IPS-15b (cell line): ENCODE data around the gene GRID1.

Source experiments
- H3K27me3 ChIP-seq: one replicate; pipeline ENCODE4 v1.6.1; 2013; ENCODE audit warnings: low read length; ENCODE audit not compliant: control insufficient read depth, insufficient read depth
- H3K36me3 ChIP-seq: one replicate; pipeline ENCODE4 v1.6.1; 2013; ENCODE audit warnings: low read length; ENCODE audit not compliant: control insufficient read depth, insufficient read depth
- H3K4me1 ChIP-seq: one replicate; pipeline ENCODE4 v1.6.1; 2013; ENCODE audit warnings: mild to moderate bottlenecking, low read length; ENCODE audit not compliant: control insufficient read depth, insufficient read depth
- H3K4me3 ChIP-seq: one replicate; pipeline ENCODE4 v1.5.1; 2013; ENCODE audit warnings: low read depth, low read length
- H3K9ac ChIP-seq: one replicate; pipeline ENCODE4 v1.6.1; 2013; ENCODE audit warnings: low read depth, mild to moderate bottlenecking, low read length
- H3K9me3 ChIP-seq: one replicate; pipeline ENCODE4 v1.6.1; 2013; ENCODE audit warnings: mild to moderate bottlenecking, low read length; ENCODE audit not compliant: control insufficient read depth, insufficient read depth

The GRID1 gene

DNA sequence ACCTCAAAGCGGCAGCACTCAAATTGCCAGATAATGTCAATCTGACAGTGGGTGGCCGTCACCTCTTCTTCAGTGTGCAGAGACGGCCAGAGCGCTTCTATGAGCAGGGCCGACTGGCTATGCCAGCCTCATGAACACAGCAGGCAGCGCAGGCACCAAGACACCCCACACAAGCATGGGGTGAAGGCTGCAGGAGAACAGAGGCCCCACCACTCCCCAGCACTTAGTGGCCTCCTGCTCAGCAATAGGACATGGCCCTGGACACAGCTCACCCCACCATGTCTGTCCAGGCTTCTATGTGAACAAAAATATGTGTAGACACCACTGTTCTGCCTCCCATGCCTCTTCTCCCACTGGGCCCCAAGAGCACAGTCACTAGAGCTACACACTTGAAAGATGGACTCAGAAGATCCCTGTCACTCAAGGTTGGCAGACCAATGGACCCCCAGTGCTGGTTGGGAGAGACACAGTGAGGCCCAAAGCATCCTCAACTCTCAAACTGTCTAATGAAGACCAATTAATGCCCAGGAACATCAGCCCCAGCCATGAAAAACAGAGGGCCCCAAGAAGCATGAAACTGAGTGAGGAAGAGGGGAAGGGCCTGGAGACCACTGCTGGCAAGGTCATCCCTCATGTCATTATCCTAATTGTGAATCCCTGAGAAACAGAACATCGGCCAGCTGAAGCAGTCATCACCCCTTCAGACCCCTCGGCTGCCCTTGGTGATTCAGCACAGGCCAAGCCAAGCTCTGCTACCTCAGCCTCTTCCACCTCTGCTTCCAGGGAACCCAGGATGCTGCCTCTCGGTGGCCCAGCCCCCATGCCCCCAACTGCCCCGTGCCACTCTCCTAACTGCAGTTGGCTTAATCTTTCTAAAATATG is 77.7 kb downstream of the GRID1 start:
- Histone ChIP-seq H3K9ac (no peak overlapping the region), H3K36me3 (no peaks in the 10 kb centered on the region), H3K9me3 (no peaks in the 10 kb centered on the region), H3K4me3 (no peak overlapping the region), H3K27me3 (no peaks in the 10 kb centered on the region), H3K4me1 (peaks cover 3% of the 10 kb centered on the region)

DNA sequence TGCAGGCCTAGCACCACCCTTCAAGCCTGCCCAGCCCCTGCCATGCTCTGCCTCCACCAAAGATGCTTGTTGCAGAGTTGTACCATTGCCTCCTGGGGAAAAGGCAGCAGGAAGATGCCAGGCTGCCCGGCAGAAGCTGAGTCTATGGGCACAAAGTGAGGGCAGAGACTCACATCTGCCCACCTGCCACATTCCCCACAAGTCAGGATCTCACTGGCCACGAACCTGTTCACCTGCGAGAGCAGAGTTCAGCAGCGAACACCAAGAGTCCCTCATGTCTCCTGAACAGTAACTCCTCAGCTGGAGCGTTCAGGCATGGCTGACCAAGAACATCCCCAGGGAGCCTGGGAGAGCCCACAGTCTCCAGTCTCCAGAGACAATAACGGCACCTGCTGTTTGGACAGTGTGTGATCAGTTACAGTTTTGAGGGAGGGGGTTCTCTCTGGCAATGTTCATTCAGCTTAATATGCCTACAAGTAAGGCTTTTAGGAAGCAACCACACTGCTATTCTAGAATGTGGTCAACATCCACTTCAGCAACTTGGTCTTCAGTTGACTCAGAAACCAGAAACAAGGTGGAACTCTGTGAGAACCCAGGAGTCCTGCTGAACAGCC is 78.5 kb downstream of the GRID1 start:
- H3K27me3 ChIP-seq: no peaks in the 10 kb centered on the region
- H3K36me3 ChIP-seq: no peaks in the 10 kb centered on the region
- no peak overlapping the region for H3K9ac ChIP-seq
- H3K4me1 ChIP-seq: peaks cover 3% of the 10 kb centered on the region
- no peaks in the 10 kb centered on the region for H3K9me3 ChIP-seq
- H3K4me3 ChIP-seq: no peak overlapping the region

DNA sequence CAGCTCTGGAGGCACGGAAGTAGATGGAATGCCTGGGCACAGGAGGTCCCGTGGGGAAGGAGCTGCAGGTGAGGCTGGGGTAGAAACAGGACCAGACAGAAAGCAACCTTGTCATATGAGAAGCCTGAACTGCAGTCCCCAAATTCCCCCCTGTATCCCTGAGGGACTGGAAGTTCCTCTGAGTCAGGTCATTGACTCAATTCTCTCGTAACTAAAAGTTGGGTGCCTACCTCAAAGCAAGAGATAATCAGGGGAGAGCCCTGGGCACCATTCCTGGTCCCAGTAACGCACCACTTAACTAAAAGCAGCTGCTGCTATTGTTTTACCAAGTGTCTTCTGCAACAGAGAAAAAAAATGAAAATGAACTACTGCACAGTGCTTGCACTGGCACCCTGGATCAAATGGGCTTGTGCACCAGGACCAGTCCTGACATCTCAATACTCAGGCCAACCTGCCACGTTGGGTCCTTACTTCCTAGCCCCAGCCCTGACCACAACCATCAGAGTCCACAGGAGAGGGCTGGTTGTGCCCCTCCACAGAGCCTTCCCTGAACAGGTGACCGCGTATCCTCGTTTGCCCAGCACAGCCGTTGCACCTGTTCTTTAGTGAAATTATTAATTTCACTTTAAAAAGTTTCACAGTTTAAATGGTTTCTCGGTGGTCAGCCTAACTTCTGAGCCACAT is 79.3 kb downstream of the GRID1 start:
- Histone ChIP-seq H3K9ac (no peak overlapping the region), H3K36me3 (no peaks in the 10 kb centered on the region), H3K27me3 (no peaks in the 10 kb centered on the region), H3K4me1 (peaks cover under 1% of the 10 kb centered on the region), H3K4me3 (no peak overlapping the region), H3K9me3 (no peaks in the 10 kb centered on the region)

DNA sequence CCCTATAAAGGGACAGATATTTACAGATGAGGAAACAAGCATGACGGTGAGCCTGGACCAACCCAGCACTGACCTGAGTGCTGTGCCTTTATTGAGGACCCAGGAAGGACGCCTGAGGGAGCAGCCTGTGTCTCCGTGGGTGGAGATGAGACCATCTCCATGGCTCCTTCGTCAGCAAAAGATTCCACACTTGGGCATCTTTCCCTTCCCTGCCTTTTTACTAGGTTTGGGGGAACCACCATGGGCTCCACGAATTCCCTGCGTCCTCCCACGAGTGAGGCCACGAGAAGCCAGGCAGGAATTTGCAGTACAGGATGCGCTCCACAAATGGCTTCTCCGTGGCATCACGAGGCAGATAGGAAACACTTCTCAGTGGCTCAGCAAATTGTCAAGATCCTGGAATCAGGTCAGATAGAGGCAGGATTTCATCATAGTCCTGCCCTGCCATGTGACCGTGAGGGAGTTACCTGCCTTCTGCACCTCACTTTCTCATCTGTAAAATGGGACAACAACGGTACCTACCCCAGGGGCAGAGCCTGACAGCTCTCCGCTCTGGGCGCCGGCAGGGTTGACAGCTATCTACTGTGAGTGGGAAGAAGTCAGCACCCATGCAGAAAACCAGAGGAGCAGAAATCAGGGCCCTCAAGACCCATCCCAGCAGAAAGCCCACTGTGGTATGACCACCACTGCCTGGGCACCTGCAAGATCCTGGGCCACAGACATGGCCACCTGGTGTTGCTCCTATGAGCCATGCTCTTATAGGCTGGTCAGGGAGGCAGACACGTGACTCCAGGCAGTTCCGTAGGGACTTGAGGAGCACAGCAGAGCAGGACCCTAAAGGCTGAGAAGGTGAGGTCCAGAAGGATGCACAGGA is 80.1 kb downstream of the GRID1 start:
- Histone ChIP-seq H3K4me3 (no peak overlapping the region), H3K36me3 (no peaks in the 10 kb centered on the region), H3K27me3 (no peaks in the 10 kb centered on the region), H3K9ac (no peak overlapping the region), H3K4me1 (no peaks in the 10 kb centered on the region), H3K9me3 (no peaks in the 10 kb centered on the region)

DNA sequence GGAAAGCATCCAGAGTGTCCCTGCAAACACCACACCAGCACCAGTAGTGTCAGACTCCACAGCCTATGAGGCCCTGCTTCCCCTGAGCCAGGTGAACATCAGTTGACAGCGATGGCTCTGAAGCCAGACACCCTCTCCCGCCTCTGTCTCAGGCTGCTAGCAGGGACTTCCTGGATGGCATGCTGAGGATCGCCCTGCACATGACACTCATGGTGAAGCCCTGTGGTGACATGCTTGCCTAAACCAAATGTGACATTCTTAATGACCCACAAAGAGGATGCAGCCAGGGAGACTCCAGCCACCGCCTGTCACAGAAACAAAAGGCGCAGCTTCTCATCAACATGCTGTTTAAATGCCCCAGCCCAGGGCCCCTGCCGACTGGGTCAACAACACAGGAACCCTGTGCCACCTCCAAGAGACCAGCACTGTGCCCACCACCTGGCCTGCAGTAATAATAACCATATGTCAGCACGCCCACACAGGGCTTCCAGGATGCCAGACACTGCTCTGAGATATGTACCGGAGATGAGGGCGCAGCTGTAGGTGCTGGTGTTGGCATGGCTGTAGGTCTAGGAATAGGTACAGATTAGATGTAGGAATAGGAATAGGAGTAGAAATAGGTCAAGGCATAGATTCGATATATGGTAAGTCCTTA is 81.3 kb downstream of the GRID1 start:
- H3K9me3 ChIP-seq: no peaks in the 10 kb centered on the region
- H3K36me3 ChIP-seq: no peaks in the 10 kb centered on the region
- no peak overlapping the region for H3K4me3 ChIP-seq
- H3K4me1 ChIP-seq: no peaks in the 10 kb centered on the region
- H3K27me3 ChIP-seq: no peaks in the 10 kb centered on the region
- H3K9ac ChIP-seq: no peak overlapping the region

DNA sequence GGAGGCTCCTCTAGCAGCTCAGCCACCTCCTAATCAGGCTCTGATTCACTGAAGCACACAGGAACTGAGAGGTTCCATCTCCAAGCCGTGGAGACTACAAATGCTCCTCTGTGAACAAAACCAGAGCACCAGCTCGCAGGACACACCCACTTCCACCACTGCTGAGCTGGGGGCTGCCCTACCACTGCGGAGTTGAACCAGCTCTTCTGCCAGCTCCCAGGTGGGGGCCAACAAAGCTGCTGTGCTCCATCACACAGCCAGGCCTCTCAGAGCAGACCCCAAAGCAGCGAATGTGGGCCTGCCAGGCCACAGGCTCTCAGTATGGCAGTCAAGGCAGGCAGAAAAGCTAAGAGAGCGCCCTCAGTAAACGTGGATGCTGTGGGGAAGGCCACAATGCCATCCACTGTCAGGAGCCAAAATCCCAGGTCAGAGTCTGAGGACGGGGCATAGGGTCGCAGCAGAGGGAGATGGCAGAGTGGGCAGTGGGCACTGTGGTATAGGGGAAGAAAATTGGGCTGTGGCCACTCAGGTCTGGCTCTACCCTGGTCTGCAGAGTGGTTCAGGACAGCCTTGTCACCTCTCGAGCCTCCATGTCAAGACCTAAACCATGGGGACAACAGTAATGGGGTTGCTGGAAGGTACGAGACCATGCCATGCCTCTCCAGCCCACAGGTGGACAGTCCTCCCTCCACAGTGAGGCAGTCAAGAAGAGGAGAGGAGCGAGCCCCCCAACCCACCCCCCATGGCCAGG is 82.1 kb downstream of the GRID1 start:
- Histone ChIP-seq H3K4me3 (no peak overlapping the region), H3K9me3 (no peaks in the 10 kb centered on the region), H3K27me3 (no peaks in the 10 kb centered on the region), H3K9ac (no peak overlapping the region), H3K36me3 (no peaks in the 10 kb centered on the region), H3K4me1 (no peaks in the 10 kb centered on the region)

DNA sequence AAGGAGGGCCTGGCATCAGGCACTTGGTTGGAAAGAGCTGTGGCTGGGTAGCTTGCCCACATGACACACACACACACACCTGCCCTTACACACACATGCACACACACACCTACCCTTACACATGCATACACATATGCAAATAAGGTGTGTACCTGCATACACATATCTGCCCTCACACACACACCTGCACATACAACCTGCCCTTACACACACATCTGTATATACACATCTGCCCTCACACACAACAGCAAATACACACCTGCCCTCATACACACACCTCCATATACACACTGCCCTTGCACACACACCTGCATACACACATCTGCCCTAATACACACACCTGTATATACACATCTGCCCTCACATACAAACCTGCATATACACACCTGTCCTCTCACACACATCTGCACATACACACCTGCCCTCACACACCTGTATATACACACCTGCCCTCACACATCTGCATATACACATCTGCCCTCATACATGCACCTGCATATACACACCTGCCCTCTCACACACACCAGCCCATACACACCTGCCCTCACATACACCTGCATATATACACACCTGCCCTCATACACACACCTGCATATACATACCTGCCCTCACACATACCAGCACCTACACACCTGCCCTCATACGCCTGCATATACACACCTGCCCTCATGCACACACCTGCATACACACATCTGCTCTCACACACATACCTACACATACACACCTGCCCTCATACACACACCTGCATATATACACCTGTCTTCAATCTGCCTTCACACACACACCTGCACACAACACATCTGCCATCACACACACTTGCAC is 82.9 kb downstream of the GRID1 start:
- no peak overlapping the region for H3K9ac ChIP-seq
- H3K4me3 ChIP-seq: no peak overlapping the region
- no peaks in the 10 kb centered on the region for H3K4me1 ChIP-seq
- no peaks in the 10 kb centered on the region for H3K27me3 ChIP-seq
- no peaks in the 10 kb centered on the region for H3K9me3 ChIP-seq
- no peaks in the 10 kb centered on the region for H3K36me3 ChIP-seq

DNA sequence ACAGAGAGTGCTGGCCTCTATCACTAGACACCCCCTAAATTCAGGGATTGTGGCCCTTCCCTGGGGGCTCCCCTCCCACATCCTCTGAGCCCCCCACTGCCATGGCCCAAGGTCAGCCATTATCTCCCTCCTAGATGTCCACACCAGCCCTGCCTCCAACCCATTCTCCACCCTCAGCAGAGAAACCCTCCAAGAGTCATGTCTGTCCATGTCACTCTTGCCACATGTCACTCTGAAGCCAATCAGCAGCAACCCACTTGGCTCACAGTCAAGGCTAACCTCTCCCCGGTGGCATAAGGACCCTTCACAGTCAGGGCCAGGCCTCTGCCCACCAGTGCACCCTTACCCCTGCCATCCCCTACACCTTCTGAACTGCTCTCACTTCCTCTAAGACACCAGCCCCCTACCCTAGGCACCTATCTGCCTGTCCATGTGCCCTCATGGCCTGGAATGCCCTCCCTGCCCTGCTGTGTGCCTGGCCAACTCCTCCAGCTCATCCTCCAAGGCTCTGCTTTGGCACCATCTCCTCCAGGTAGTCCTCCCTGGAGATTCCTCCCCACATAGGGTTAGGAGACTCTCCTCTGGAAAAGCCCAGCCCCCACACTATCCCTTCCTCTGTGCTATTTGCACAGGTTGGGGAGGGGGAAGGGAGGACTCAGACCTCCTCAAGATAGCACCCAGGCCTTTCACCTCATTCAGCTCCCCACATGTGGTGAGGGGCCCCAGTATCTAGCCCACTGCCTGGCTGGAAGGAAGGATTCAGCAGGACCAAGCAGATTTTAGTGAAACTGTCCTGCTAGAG is 83.7 kb downstream of the GRID1 start:
- Histone ChIP-seq H3K36me3 (no peaks in the 10 kb centered on the region), H3K4me1 (no peaks in the 10 kb centered on the region), H3K27me3 (no peaks in the 10 kb centered on the region), H3K9me3 (no peaks in the 10 kb centered on the region), H3K4me3 (no peak overlapping the region), H3K9ac (no peak overlapping the region)

DNA sequence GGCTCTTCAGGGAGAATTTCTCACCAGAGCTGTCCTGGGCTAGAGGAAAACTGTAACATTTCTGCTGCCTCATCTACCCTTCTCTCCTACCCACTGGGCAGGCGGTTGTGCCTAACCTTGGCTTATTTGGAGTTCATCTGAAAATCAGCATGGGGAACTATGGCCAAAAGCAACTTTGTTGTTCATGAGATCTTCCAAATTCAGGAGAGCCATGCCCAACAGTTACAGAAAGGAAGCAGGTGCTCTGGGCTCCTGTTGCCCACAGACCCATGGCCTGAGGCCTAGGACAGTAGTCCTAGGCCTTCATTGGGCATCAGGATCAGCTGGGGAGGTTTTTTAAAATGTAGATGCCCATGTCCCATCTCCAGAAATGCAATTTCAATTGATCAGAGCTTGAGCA is 85.2 kb downstream of the GRID1 start:
- Histone ChIP-seq H3K9me3 (no peaks in the 10 kb centered on the region), H3K4me1 (no peaks in the 10 kb centered on the region), H3K4me3 (no peak overlapping the region), H3K27me3 (no peaks in the 10 kb centered on the region), H3K36me3 (no peaks in the 10 kb centered on the region), H3K9ac (no peak overlapping the region)
